Keratinocyte (primary cell): ENCODE results near the gene RBBP5.

ENCODE experiments used
- EZH2 ChIP-seq: IDR thresholded peaks from one replicate; pipeline ENCODE4 v1.6.1; 2012; ENCODE audit warnings: inconsistent platforms, mild to moderate bottlenecking, low read length, moderate library complexity
- TF ChIP-seq, protein P1 (sequence below), 3 experiments: IDR thresholded peaks in 1 of 3; conservative IDR thresholded peaks in 1 of 3; optimal IDR thresholded peaks in 1 of 3; 2 replicates in 2 of 3; 3 replicates in 1 of 3; pipeline versions ENCODE3 to v1.5.1; 2011; ENCODE audit warnings: low read length in 3 of 3, mild to moderate bottlenecking in 3 of 3, moderate library complexity in 2 of 3, control low read depth in 1 of 3, inconsistent platforms in 1 of 3; ENCODE audit not compliant: insufficient read depth in 2 of 3; ENCODE audit errors: extremely low read depth in 1 of 3

DNA sequence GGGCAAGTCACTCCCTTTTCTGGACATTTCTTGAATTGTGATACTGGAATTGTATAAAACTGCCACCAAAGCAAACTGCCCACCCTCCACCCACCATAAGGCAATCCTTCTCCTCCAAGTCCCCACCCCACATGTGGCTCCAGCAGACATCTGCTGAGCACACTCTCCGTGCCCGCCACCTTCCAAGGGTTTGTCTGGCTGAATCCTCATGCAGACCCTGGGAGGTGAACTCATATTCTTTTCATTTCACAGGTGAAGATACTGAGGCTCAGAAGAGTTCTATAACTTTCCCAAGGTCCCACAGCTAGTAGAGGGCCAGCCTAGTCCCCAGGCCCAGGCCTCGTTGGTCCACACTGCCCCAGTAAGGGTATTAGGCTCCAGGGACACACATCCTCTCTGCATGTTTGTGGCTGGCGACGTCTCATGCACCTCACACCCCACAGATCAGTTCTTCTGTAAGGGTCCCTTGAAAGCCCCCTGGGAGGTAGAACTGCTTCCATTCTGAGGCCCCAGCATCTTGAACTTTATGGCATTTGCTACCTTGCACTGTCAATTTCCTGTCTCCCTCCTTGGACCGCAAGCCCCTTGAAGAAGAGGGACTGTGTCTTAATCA lies 64.7 kb downstream of the RBBP5 start:
- TF ChIP-seq, protein P1, sequence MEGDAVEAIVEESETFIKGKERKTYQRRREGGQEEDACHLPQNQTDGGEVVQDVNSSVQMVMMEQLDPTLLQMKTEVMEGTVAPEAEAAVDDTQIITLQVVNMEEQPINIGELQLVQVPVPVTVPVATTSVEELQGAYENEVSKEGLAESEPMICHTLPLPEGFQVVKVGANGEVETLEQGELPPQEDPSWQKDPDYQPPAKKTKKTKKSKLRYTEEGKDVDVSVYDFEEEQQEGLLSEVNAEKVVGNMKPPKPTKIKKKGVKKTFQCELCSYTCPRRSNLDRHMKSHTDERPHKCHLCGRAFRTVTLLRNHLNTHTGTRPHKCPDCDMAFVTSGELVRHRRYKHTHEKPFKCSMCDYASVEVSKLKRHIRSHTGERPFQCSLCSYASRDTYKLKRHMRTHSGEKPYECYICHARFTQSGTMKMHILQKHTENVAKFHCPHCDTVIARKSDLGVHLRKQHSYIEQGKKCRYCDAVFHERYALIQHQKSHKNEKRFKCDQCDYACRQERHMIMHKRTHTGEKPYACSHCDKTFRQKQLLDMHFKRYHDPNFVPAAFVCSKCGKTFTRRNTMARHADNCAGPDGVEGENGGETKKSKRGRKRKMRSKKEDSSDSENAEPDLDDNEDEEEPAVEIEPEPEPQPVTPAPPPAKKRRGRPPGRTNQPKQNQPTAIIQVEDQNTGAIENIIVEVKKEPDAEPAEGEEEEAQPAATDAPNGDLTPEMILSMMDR (optimal IDR thresholded peaks at IDR 0.05 in 1 of 3, IDR thresholded peaks at IDR 0.05 in 1 of 3, conservative IDR thresholded peaks at IDR 0.05 in 1 of 3; ENCODE audit: extremely low read depth in 1 of 3, insufficient read depth in 2 of 3, low read length in 3 of 3) = no peak
- TF ChIP-seq EZH2 = no peak
